Smooth muscle cell (in vitro differentiated cells): ENCODE results near the gene OR14I1. TPM values are rescaled to one million over a fixed set of nuclear protein-coding genes. Genes with fewer than 3 reads are reported as not detected.

ENCODE experiments used
- DNase-seq: peaks from one replicate; lab custom pipeline; 2025; ENCODE audit not compliant: unreplicated experiment; lab: John Stamatoyannopoulos, UW
- H2AFZ ChIP-seq: fragments of 200-600 bp; sonication (generic); 2 replicates; pipeline ENCODE4 v1.6.0; 2016; ENCODE audit warnings: antibody characterized with exemption, low read depth, mild to moderate bottlenecking
- H3F3A ChIP-seq: fragments of 200-600 bp; sonication (generic); 2 replicates; pipeline ENCODE4 v1.6.0; 2017; ENCODE audit warnings: antibody characterized with exemption, low read depth
- H3K27ac ChIP-seq: fragments of 200-600 bp; sonication (generic); 2 replicates; pipeline ENCODE4 v1.5.1; 2016; ENCODE audit warnings: low read depth, mild to moderate bottlenecking
- H3K27me3 ChIP-seq: fragments of 200-600 bp; sonication (generic); 2 replicates; pipeline ENCODE4 v1.6.1; 2016; ENCODE audit warnings: low read depth, mild to moderate bottlenecking
- H3K36me3 ChIP-seq: fragments of 200-600 bp; sonication (generic); 2 replicates; pipeline ENCODE4 v1.5.1; 2016; ENCODE audit warnings: low read depth
- H3K4me1 ChIP-seq: fragments of 200-600 bp; sonication (generic); 2 replicates; pipeline ENCODE4 v1.5.1; 2016; ENCODE audit warnings: low read depth
- H3K4me2 ChIP-seq: fragments of 200-600 bp; sonication (generic); 2 replicates; pipeline ENCODE4 v1.6.0; 2016; ENCODE audit warnings: mild to moderate bottlenecking
- H3K4me3 ChIP-seq: fragments of 200-600 bp; sonication (generic); 2 replicates; pipeline ENCODE4 v1.5.1; 2016; ENCODE audit warnings: mild to moderate bottlenecking
- H3K79me2 ChIP-seq: fragments of 200-600 bp; sonication (generic); 2 replicates; pipeline ENCODE4 v1.6.0; 2016; ENCODE audit warnings: low read depth, mild to moderate bottlenecking
- H3K9ac ChIP-seq: fragments of 200-600 bp; sonication (generic); 2 replicates; pipeline ENCODE4 v1.6.0; 2016; ENCODE audit warnings: low read depth
- H3K9me3 ChIP-seq: fragments of 200-600 bp; sonication (generic); replicated peaks from 2 replicates; pipeline ENCODE4 v1.5.1; 2016; ENCODE audit warnings: low read depth
- H4K20me1 ChIP-seq: fragments of 200-600 bp; sonication (generic); 2 replicates; pipeline ENCODE4 v1.6.0; 2016; ENCODE audit warnings: low read depth
- WGBS: methylation state at CpG from one replicate; pipeline ENCODE4 v1.1.7; 2016; ENCODE audit warnings: low lambda C conversion rate; 5-methylcytosine and 5-hydroxymethylcytosine counted together
- polyA plus RNA-seq: library from polyadenylated mRNA; unstranded; fragments of >200 nt; fragmentation: Nextera tagmentation; extraction: Ambion mirVana; gene quantifications from 2 replicates; pipeline ENCODE4 v1.2.1, GENCODE V29; 2016
- total RNA-seq: library from RNA; depleted of rRNA; stranded (reverse); fragments of >200 nt; gene quantifications from 2 replicates; pipeline ENCODE4 v1.2.3, GENCODE V29; 2014
- TF ChIP-seq, protein P1 (sequence below): fragments of 200-600 bp; sonication (generic); IDR thresholded peaks from 2 replicates; pipeline ENCODE4 v1.5.1; 2017; ENCODE audit warnings: borderline replicate concordance, mild to moderate bottlenecking, antibody characterized with exemption; ENCODE audit not compliant: insufficient read depth, poor library complexity, severe bottlenecking

The OR14I1 gene
- total and polyA plus RNA-seq, 2 experiments from 2014 or later, result not detected

DNA sequence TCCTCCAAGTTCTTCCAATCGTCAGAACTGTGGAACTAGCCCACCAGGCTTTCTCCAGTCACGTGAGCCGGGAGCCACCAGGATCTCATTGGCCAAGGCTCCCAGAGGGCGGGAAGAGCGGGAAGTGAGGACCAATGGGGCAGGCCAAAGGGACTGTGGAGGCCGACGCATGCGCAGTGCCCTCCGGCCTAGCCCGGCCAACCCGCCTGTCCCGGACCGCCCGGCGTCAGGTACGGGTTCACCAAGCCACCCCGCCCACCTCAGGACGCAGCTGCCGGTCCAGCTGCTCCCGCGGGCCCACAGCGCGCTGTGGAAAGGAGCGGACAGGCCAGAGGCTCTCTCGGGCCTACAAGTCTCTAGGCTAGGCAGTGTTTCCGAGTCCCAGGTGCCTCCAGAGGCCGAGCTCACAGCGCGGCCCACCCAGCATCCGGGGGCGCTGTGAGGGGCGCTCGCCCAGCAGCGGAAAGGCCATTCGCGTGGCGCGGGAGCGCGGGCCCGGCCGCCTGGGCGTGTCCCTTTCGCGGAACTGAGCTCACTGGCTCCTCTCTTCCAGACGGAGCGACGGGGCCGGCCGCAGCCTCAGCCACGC is 10.9 kb downstream of the OR14I1 start:
- TF ChIP-seq, protein P1, sequence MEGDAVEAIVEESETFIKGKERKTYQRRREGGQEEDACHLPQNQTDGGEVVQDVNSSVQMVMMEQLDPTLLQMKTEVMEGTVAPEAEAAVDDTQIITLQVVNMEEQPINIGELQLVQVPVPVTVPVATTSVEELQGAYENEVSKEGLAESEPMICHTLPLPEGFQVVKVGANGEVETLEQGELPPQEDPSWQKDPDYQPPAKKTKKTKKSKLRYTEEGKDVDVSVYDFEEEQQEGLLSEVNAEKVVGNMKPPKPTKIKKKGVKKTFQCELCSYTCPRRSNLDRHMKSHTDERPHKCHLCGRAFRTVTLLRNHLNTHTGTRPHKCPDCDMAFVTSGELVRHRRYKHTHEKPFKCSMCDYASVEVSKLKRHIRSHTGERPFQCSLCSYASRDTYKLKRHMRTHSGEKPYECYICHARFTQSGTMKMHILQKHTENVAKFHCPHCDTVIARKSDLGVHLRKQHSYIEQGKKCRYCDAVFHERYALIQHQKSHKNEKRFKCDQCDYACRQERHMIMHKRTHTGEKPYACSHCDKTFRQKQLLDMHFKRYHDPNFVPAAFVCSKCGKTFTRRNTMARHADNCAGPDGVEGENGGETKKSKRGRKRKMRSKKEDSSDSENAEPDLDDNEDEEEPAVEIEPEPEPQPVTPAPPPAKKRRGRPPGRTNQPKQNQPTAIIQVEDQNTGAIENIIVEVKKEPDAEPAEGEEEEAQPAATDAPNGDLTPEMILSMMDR, result no peak
- no peaks in the 10 kb centered on the region for H3K79me2 ChIP-seq
- 90% methylated on average over 48 of the region's 51 CpGs for WGBS
- H3F3A ChIP-seq, result no peaks in the 10 kb centered on the region
- no peak overlapping the region for H2AFZ ChIP-seq
- H3K9ac ChIP-seq, result no peak overlapping the region
- no peaks in the 10 kb centered on the region for H3K4me1 ChIP-seq
- no peaks in the 10 kb centered on the region for H3K27me3 ChIP-seq
- H3K9me3 ChIP-seq, result peaks cover 9% of the 10 kb centered on the region
- no peak for DNase-seq
- no peaks in the 10 kb centered on the region for H4K20me1 ChIP-seq
- no peak overlapping the region for H3K4me2 ChIP-seq
- no peak overlapping the region for H3K27ac ChIP-seq
- H3K4me3 ChIP-seq, result no peak overlapping the region
- H3K36me3 ChIP-seq, result no peaks in the 10 kb centered on the region

DNA sequence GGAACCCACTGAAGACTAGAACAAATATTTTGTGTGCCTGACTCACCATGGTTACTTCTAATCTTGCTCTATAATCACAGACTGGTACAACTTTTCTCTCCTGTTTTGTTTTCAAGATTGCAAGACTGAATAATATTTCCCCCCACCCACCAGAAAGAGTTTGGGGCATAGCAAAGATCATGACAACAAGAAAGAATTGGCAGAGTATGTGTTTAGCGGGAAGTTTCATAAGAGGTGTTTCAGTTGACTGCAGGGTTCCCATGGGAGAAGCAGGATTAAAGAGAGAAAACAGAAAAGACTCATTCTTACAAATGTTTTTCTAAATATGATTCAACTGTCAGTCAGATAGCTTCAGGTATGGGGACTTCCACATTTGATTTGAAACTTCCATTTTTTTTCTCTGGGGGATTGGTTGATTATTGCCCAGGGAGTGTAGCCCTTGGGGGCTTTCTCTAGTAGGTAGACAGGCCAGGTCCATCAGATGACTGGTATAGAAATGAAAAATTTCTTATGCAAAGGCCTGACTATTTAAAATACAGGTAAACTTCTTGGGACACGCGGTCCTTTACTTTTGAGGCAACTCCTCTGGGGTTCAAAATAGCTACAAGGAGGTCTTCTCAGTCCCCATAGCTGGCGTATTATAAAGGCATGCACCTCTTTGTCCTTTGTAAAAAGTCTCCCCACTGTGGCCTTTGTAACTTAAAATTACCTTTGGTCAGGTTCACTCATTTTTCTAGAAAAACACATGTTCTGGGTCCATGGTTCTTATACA is 13.9 kb downstream of the OR14I1 start:
- WGBS, result 59% methylated on average over 4 of the region's 4 CpGs
- no peak for DNase-seq

DNA sequence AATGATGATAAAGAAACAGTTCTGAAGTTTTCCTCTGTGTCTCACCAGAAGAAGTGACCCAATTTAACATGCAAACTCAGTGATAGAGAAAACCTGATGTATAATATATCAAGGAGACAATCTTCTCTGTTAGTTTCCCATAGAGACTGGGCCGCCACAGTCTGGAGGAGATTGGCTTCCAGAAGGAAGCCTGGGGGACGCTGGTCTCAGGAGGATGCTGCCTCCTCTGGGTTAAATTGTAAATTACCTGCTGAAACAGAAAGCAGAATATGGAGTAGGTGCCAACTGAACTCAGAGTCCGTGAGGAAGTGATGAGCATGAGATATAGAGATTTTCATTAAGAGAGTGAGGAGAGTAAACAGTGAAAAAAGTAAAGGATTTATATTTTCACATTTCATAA is 15.8 kb downstream of the OR14I1 start:
- H3F3A ChIP-seq, result no peaks in the 10 kb centered on the region

More for the DNA sequence above, 13.9 kb downstream of the OR14I1 start:
- TF ChIP-seq, protein P1, result no peak
- Histone ChIP-seq H3K9ac (no peak overlapping the region), H3K4me2 (no peak overlapping the region), H2AFZ (no peak overlapping the region), H4K20me1 (no peaks in the 10 kb centered on the region), H3K27ac (no peak overlapping the region), H3K36me3 (no peaks in the 10 kb centered on the region), H3K9me3 (peaks cover 3% of the 10 kb centered on the region), H3K4me3 (no peak overlapping the region), H3K4me1 (no peaks in the 10 kb centered on the region), H3F3A (no peaks in the 10 kb centered on the region), H3K27me3 (no peaks in the 10 kb centered on the region), H3K79me2 (no peaks in the 10 kb centered on the region)

More for the DNA sequence above, 15.8 kb downstream of the OR14I1 start:
- DNase-seq, result no peak
- TF ChIP-seq, protein P1, result no peak
- Histone ChIP-seq H3K27me3 (no peaks in the 10 kb centered on the region), H3K4me3 (no peak overlapping the region), H4K20me1 (no peaks in the 10 kb centered on the region), H3K9ac (no peak overlapping the region), H3K79me2 (no peaks in the 10 kb centered on the region), H2AFZ (no peak overlapping the region), H3K4me1 (no peaks in the 10 kb centered on the region), H3K27ac (no peak overlapping the region), H3K9me3 (peaks cover 3% of the 10 kb centered on the region), H3K36me3 (no peaks in the 10 kb centered on the region), H3K4me2 (no peak overlapping the region)
- 54% methylated on average over 3 of the region's 3 CpGs for WGBS
